Sigmoid colon (tissue), 7 donors: ENCODE data around the gene CAMSAP3. TPM values are rescaled to one million over a fixed set of nuclear protein-coding genes. Genes with fewer than 3 reads are reported as not detected.

Experiments
- DNase-seq: peaks from one replicate; pipeline ENCODE4 v3.0.0-alpha.2; 2019
- H3K27ac ChIP-seq, 4 donors: fragments of 200-600 bp; sonication (generic); one replicate each; pipeline ENCODE4 v1.5.1; 2016 to 2019; ENCODE audit warnings: mild to moderate bottlenecking in 1 of 4
- H3K27me3 ChIP-seq, 3 donors: fragments of 200-600 bp; sonication (generic); one replicate each; pipeline ENCODE4 v1.5.1; 2019; ENCODE audit warnings: mild to moderate bottlenecking in 1 of 3
- H3K36me3 ChIP-seq, 4 donors: fragments of 200-600 bp; sonication (generic); one replicate each; pipeline ENCODE4 v1.5.1; 2016 to 2019
- H3K4me1 ChIP-seq, 4 donors: fragments of 200-600 bp; sonication (generic); one replicate each; pipeline ENCODE4 v1.5.1; 2017 to 2019
- H3K4me3 ChIP-seq, 4 donors: fragments of 200-600 bp; sonication (generic); one replicate each; pipeline ENCODE4 v1.5.1; 2017 to 2019; ENCODE audit warnings: mild to moderate bottlenecking in 2 of 4, moderate library complexity in 1 of 4
- H3K9me3 ChIP-seq, 4 donors: fragments of 200-600 bp in 3 of 4; sonication (generic) in 3 of 4; one replicate each; pipeline versions ENCODE4 v1.5.1 to v1.6.1; 2013 to 2019
- CTCF ChIP-seq, 4 experiments: fragments of 450-650 bp in 3 of 4; fragments of 200-600 bp in 1 of 4; IDR thresholded peaks; one replicate each; pipeline ENCODE4 v1.5.1; 2016 to 2019; ENCODE audit warnings: antibody characterized with exemption in 4 of 4, mild to moderate bottlenecking in 3 of 4, moderate library complexity in 2 of 4
- EP300 ChIP-seq, 4 donors: sonication (generic); formaldehyde crosslinking; IDR thresholded peaks; one replicate each; pipeline ENCODE4 v1.6.1; 2017; ENCODE audit warnings: antibody characterized with exemption in 4 of 4
- POLR2A ChIP-seq, 2 donors: fragments of 450-650 bp; IDR thresholded peaks; one replicate each; pipeline ENCODE4 v1.6.1; 2016; ENCODE audit warnings: antibody characterized with exemption in 2 of 2, mild to moderate bottlenecking in 2 of 2, moderate library complexity in 2 of 2
- POLR2AphosphoS5 ChIP-seq, 4 donors: sonication (generic); formaldehyde crosslinking; IDR thresholded peaks; one replicate each; pipeline ENCODE4 v1.6.1; 2017; ENCODE audit warnings: antibody characterized with exemption in 4 of 4
- WGBS, 2 donors: extraction: QIAGEN DNeasy Blood & Tissue Kit; methylation state at CpG; one replicate each; pipeline ENCODE4 v1.1.7; 2013; 5-methylcytosine and 5-hydroxymethylcytosine counted together
- intact Hi-C: fragments of 100-400 bp; cut with DNase I; formaldehyde crosslinking; loops from one replicate; pipeline ENCODE4 v1.15.1; 2023
- polyA plus RNA-seq, 3 donors: library from polyadenylated mRNA; stranded (reverse); fragments of 200-250 nt; gene quantifications; one replicate each; pipeline ENCODE4 v1.2.3, GENCODE V29; 2013
- total RNA-seq, 4 donors: library from RNA; depleted of rRNA; stranded (reverse); fragments of >200 nt; gene quantifications; one replicate each; pipeline ENCODE4 v1.1.0, GENCODE V29; 2016
- donor health status: healthy with polysubstance abuse.
- donor health status: Bipolar disorder and iron deficiency.
- donor health status: healthy.

CAMSAP3 gene
- total and polyA plus RNA-seq, 7 donors, result under 0.01 to 37.2 (median 7.9) TPM; not detected in 1

GRCh38 chr19:7605490-7606222, 10.0 kb downstream of the CAMSAP3 start:
- H3K36me3 ChIP-seq, result no peaks in the 10 kb centered on the region
- no peak overlapping the region for H3K4me3 ChIP-seq
- no peak overlapping the region for H3K27ac ChIP-seq
- no peak for DNase-seq
- WGBS, 2 donors, result 73 to 77% methylated on average over 14 of the region's 14 CpGs
- no peak for TF ChIP-seq EP300 (IDR thresholded peaks at IDR 0.05)
- no peak for TF ChIP-seq POLR2A (IDR thresholded peaks at IDR 0.05)
- no peak for TF ChIP-seq CTCF (IDR thresholded peaks at IDR 0.05)
- no peak for TF ChIP-seq POLR2AphosphoS5 (IDR thresholded peaks at IDR 0.05)
- intact Hi-C loops, result no loop called here
- no peaks in the 10 kb centered on the region for H3K9me3 ChIP-seq
- peaks cover 0 to 49% (median 18%) of the 10 kb centered on the region in 3 donors for H3K27me3 ChIP-seq
- no peaks in the 10 kb centered on the region for H3K4me1 ChIP-seq

- TF ChIP-seq CTCF (IDR thresholded peaks at IDR 0.05), result no peak
- no peak for TF ChIP-seq POLR2AphosphoS5 (IDR thresholded peaks at IDR 0.05)
- no peak for TF ChIP-seq EP300 (IDR thresholded peaks at IDR 0.05)
- TF ChIP-seq POLR2A (IDR thresholded peaks at IDR 0.05), result no peak
- no peaks in the 10 kb centered on the region for H3K4me1 ChIP-seq
- H3K4me3 ChIP-seq, result no peak overlapping the region
- H3K36me3 ChIP-seq, result no peaks in the 10 kb centered on the region
- H3K27ac ChIP-seq, result no peak overlapping the region
- WGBS, 2 donors, result 91% methylated on average over 17 of the region's 17 CpGs
- peaks cover 0 to 43% (median 18%) of the 10 kb centered on the region in 3 donors for H3K27me3 ChIP-seq
- no peaks in the 10 kb centered on the region for H3K9me3 ChIP-seq
- intact Hi-C loops, result no loop called here
- DNase-seq, result no peak
Measured at GRCh38 chr19:7606289-7606688, 10.6 kb downstream of the CAMSAP3 start.

- WGBS, 2 donors, result 75 to 88% methylated on average over 10 of the region's 10 CpGs
- no peak overlapping the region for H3K4me3 ChIP-seq
- H3K36me3 ChIP-seq, result no peaks in the 10 kb centered on the region
- no peaks in the 10 kb centered on the region for H3K4me1 ChIP-seq
- H3K9me3 ChIP-seq, result no peaks in the 10 kb centered on the region
- H3K27ac ChIP-seq, result no peak overlapping the region
- intact Hi-C loops, result no loop called here
- H3K27me3 ChIP-seq, result peaks cover 0 to 32% (median 18%) of the 10 kb centered on the region in 3 donors
- no peak for DNase-seq
- TF ChIP-seq CTCF (IDR thresholded peaks at IDR 0.05) (no peak), POLR2A (IDR thresholded peaks at IDR 0.05) (no peak), POLR2AphosphoS5 (IDR thresholded peaks at IDR 0.05) (no peak), EP300 (IDR thresholded peaks at IDR 0.05) (no peak)
Measured at GRCh38 chr19:7607212-7607873, 11.7 kb downstream of the CAMSAP3 start.

- no peak for DNase-seq
- TF ChIP-seq POLR2AphosphoS5 (IDR thresholded peaks at IDR 0.05) (no peak), POLR2A (IDR thresholded peaks at IDR 0.05) (no peak), EP300 (IDR thresholded peaks at IDR 0.05) (no peak), CTCF (IDR thresholded peaks at IDR 0.05) (no peak)
- H3K4me3 ChIP-seq, result no peak overlapping the region
- no peaks in the 10 kb centered on the region for H3K4me1 ChIP-seq
- peaks cover 0 to 26% (median 18%) of the 10 kb centered on the region in 3 donors for H3K27me3 ChIP-seq
- WGBS, 2 donors, result 92 to 95% methylated on average over 25 of the region's 25 CpGs
- H3K9me3 ChIP-seq, result no peaks in the 10 kb centered on the region
- intact Hi-C loops, result no loop called here
- no peaks in the 10 kb centered on the region for H3K36me3 ChIP-seq
- H3K27ac ChIP-seq, result no peak overlapping the region
Measured at GRCh38 chr19:7607874-7608560, 12.4 kb downstream of the CAMSAP3 start.
